ENCODE data around the gene RAB19.

DNA sequence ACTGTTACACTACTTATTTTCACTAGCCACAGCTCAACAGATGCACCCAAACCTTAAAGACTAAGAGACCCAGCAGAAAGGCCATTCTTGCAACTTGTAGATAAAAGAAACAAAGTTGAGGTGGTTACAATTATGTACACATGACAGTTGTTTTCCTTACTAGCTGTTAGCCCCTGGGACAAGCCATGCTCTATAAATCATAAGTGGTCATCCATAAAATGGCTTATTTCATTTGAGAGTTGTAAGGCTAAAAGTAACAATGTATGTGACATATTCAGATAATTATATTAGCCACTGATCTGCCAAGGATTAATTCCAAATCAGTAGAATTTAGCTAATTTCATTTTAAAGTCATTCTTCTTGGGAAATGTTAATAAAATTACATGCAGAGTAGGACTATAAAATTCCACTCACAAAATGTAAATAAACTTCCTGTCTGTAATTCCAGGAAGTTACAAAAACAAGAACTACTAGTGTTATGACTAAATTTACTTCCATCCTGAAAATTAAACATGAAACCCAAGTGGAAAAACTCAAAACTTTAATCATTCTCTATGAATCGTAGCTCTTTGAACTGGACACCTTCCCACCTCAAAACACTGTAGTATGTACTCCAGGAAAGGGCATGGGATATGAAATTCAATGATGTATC lies 18.8 kb upstream of the RAB19 start:
- TF ChIP-seq, protein P1, sequence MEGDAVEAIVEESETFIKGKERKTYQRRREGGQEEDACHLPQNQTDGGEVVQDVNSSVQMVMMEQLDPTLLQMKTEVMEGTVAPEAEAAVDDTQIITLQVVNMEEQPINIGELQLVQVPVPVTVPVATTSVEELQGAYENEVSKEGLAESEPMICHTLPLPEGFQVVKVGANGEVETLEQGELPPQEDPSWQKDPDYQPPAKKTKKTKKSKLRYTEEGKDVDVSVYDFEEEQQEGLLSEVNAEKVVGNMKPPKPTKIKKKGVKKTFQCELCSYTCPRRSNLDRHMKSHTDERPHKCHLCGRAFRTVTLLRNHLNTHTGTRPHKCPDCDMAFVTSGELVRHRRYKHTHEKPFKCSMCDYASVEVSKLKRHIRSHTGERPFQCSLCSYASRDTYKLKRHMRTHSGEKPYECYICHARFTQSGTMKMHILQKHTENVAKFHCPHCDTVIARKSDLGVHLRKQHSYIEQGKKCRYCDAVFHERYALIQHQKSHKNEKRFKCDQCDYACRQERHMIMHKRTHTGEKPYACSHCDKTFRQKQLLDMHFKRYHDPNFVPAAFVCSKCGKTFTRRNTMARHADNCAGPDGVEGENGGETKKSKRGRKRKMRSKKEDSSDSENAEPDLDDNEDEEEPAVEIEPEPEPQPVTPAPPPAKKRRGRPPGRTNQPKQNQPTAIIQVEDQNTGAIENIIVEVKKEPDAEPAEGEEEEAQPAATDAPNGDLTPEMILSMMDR (IDR thresholded peaks at IDR 0.05), result no peak
- TF ChIP-seq POLR2A (IDR thresholded peaks at IDR 0.05), result no peak
